Fibroblast of lung (primary cell): Measurements from ENCODE around the gene MUC6.

Experiments used
- CTCF ChIP-seq, 2 donors: IDR thresholded peaks in 1 of 2; conservative IDR thresholded peaks in 1 of 2; 1 replicate in 1 of 2; 2 replicates in 1 of 2; pipeline ENCODE4 v1.5.1; 2011 to 2012; ENCODE audit warnings: low read length in 2 of 2, control low read depth in 1 of 2, inconsistent platforms in 1 of 2, low read depth in 1 of 2, mild to moderate bottlenecking in 1 of 2
- EZH2 ChIP-seq: IDR thresholded peaks from 2 replicates; pipeline ENCODE4 v1.5.1; 2012; ENCODE audit warnings: low read length, control low read depth, mild to moderate bottlenecking; ENCODE audit errors: missing control alignments

- no peak for TF ChIP-seq CTCF (conservative IDR thresholded peaks at IDR 0.05 in 1 of 2, IDR thresholded peaks at IDR 0.05 in 1 of 2; ENCODE audit: low read depth in 1 of 2, low read length in 2 of 2)
- TF ChIP-seq EZH2, result no peak
These were observed 15.9 kb upstream of the MUC6 start for GRCh38 chr11:1052133-1053011.
